NCI-H2227 (cell line): ENCODE measurements around the gene SPDEF.

Experiments used
- DNase-seq: peaks from one replicate; lab custom pipeline; 2025; ENCODE audit not compliant: unreplicated experiment; lab: John Stamatoyannopoulos, UW

SPDEF gene

DNA sequence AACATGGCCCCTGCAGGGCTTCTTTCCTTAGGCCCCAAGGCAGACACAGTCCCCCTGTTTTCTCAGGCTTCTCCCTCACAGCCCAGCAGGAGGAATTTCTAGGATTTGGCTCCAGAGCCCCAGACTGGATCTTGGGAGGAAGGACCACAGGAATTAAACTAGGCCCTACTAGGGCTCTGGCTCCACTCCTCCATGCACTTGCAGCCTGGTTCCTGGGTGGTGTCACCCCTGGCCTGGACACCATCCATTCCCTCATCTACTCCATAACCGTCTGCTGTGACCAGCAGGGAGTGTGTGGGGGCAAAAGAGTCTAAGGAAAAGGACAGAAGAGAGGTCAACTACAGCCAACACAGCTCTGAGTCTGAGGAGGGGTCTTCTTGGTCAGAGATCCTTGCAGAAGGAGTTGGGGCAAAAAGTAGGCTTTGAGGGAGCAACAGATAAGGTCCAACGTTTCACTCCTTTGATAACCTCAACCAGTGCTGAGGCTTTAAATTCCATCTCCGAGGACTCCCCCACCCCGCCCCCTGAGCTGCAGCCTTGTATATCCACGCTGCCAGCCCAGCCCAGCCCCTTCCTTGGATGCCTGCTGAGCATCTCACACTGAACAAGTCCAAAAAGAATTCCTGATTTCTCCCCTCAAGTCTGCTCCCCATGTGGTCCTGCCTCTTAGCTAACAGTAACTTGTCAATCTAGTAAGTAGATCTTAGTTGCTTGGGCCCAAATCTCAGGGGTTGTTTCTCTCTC, 27.9 kb upstream of the SPDEF start:
- no peak for DNase-seq

DNA sequence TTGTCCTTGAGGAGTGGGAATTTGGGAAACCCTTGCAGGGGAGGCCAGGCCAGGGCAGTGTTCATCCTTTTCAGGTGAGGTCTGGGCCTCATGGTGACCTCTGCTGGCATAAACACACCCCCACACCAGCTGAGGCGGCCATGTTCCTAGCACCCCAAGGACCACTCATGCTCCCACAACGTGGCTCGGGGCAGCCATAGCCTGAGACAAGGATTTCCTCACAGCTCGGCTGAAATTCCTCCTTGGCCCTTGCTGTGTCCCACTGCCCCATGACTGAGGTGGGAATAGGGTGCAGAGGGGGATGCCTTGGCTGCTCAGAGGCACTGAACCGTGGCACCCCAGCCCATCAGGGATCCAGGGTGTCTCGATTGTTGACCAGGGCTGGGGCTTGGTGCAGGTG, 27.3 kb upstream of the SPDEF start:
- DNase-seq, result no peak

DNA sequence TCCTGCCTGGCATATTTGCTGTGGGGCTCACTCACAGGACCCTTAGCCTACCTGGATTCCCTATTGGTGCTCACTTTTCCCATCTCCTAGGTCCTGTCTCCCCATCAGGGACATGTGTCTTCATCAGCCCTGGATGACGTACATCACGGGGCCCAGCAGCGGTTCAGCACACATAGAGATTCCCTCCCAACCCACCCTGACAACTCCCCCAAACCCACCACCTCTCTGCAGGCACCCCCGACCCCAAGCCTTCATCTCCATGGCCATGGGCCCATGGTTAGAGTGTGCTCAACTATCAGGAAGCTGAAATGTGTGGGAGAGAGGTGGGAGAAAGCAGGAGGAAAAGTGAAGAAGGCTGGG, 25.4 kb upstream of the SPDEF start:
- DNase-seq, result no peak

DNA sequence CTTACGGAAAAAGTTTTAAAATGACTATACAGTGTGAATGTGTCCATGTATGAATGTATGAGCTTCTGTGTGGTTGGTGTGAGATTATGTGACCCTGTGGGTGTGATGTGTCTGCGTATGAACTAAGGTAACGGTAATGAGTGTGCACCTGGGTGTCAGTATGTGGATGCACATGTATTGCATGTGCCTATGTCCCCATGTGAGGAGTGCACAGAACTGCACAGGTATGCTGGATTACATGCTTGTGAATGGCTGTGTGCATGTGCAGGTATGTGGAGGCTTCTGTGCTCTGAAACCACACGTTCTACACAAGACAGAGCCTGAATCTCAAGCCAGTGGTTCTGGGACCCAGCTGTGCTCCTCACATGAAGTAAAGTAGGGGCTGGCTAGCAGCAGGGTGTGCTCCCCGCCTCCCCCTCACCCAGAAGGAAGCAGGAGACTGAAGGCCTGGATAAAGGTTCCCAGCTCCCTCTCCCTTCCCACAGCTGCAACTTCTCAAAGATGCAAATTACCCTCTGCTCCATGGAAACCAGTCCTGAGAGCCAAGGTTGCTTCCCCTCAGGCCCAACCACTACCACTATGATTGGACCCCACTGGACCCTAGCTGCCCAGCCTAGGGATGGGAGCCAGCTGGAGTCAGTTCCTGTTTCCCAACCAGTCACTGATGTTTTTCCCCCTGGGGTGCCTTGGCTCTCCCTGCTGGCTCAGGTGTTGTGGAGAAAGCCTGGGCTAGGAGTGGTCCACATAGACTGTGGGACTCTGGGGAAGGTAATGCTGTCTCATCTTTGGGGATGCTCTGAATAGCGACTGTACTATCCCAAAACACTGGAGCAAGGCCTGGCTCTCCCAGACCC, 24.8 kb upstream of the SPDEF start:
- DNase-seq, result no peak

DNA sequence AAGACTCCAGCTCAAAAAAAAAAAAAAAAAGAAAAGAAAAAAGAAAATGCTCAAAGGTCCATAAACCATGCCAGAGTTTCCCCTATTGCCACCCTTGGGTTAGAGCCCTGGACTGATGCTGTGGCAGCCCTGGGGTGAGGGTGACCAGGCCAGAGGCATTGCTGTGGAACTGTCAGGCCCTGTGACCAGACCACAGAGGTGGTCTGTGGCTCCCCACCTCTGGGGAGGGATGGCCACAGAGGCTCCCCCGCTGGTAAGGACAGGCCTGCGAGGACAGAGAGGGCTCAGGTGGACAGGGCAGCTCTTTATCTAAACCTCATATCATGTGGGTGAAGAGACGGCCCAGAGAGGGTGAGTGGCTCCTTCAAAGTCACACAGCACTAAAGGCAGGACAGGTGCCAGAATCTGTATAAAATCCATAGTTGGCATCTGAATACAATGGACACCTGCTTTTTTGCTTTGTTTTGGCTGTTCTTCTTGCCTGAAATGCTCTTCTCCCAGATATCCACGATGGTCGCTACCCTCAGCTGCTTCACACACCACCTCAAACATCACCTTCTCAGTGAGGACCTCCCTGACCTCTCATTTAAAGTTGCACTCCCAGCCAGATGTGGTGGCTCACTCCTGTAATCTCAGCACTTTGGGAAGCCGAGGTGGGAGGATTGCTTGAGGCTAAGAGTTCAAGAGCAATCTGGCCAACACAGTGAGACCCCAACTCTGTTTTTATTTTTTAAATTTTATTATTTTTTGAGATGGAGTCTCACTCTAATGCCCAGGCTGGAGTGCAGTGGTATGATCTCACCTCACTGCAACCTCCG, 22.5 kb upstream of the SPDEF start:
- no peak for DNase-seq

DNA sequence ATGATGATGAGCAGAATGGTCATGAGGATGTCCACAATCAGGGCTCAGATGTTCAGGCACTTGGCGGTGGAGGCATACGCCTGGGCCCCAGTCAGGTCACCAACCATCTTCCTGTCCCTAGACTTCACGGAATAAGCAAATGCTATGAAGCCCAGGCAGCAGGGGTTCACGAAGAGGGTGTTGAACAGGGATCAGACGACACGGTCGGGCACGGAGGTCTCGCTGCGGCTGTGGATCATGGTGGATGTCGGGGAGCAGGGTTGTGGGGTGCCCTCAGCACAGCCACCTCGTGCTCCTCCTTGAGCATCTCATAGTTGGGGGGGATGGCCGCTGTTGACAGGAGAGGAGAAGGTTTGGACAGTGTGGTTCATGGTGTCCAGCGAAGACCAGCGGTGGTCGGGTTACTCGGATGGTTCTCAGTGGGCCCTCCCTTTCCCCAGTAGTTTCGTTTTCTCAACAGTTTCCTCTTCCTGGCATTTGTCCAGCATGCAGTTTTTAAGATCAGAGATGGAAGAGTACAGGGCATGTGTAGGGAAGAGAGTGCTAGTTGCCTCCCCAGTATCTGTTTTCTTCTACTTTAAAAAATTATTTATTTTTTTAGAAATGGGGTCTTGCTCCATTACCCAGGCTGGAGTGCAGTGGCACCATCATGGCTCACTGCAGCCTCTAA, 20.3 kb upstream of the SPDEF start:
- no peak for DNase-seq

DNA sequence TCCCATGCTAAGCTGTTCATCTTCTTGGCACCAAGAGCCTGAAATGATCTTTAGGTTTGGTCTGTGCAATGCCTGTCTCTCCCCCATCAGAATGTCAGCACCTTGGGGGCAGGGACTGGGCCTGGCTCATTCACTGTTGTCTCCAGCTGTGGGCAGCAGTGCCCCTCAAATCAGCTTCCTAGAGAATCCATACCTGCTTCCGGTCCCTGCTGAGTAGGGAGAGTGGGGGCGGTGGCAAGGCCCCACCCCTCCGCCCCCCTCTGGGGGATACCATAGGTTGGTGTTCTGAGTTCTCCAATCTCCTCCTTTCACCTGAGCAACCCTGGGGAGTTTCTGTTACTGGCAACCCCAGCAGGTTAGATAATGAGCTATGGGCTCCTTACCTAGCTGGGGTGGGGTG, 19.2 kb upstream of the SPDEF start:
- no peak for DNase-seq

DNA sequence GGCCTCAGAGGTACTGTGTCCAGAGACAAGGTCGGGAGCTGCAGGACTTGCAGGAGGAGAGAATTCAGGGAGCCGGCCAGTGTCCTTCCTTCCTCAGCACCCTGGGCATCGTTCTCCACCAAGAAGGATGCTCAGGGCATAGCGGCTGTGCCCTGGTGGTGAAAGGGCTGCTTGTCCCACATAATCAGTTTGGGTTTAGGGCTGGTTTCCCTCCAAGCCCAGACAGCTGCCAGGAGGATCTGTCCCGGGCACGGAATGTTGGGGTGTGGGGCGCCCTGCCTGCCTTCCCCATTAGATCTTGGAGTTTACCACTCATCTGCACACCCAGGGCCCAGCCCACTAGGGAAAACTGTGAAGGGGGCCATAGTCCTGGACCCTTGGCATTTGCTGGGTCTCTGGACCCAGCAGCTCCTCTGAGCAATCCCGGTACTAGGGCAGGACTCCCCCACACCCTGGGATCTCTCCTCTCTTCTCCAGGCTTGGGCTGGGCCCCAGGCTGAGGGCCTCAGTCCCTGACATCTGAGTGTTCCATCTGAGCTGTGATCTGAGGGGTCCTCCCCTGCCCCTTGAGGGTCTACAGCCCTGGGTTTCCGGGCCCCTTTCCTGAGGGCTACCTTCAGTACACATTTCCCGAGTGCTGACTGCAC, 18.6 kb upstream of the SPDEF start:
- no peak for DNase-seq

DNA sequence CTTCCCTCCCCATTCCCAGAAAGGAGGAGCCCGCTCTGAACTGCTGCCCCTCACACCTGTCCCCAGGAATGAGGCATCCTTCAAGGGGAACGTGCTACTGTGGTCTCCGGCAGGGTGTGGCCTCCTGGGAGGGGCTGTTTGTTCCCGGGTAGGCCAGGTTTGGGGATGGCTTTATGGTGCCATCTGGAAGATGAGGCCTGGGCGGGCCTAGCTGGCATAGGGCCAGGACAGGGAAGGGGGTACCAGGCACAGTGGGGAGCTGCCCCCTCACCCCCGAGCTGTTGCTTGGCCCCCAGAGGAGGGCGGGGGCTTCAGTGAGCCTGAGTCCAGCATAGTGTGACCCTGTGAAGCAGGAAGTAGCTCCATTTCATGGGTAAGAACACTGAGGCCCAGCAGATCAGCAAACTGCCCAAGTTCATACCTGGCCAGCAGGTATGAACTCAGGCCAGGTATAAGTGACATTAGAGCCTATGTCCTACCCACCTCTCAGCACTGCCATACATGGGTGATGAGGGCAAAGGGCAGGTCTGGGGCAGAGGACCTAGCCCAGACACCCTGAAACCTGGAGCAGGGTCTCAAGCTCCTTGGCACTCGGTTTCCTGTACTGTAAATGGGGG, 17.5 kb upstream of the SPDEF start:
- no peak for DNase-seq

DNA sequence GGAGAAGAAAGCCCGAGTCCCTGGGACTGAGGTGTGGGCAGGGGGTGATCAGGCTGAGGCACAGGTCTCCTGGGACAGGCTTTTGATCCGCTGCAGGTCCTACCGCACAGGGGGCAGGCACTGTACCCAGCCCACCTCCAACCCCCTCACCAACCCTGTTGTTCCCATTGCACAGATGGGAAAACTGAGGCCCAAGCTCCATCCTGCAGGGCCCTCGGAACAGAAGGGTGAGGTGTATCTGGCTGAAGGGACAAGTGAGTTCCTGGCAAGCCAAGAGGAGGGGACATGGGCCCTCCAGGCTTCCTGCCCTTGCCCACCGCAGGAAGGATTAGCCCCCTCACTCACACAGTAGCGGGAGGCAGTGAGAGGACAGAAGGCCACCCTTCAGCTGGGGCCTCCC, 16.5 kb upstream of the SPDEF start:
- DNase-seq, result no peak

DNA sequence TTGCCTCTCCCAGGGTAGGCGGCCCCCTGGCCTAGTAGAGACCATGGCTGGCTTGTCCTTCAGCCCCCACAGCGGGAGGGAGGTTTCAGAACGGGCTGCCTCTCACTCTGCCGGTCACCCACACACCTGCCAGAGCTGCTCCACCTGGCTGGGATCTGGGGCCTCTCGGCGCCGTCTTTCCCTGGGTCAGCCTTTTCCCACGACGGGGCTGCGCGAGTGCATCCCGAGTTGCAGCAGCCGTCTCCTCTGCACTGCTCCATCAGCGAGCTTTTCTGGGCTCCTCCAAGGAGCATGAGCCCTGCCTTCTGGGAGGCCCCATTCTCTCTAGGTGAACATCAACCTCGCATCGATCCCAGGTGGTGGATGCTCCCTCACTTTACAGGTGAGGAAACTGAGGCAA, 15.9 kb upstream of the SPDEF start:
- no peak for DNase-seq

DNA sequence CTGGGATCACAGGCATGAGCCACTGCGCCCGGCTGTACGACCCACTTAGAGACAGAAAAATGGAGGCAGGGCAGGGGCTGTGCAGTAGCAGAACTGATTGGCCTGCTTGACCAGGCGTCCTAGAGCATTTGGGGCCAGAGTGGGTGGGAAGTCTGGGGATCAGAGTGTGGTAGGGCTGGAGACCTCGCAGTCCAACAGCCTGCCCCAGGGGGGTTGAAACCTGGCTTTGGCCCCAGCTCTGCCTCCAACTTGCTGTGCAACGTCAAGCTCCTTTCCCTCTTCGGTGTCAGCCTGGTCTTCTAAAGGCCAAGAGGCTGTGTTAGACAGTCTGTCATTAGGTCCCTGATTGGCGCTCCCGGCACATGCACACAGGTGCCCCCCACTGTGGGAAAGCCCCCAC, 15.3 kb upstream of the SPDEF start:
- no peak for DNase-seq

DNA sequence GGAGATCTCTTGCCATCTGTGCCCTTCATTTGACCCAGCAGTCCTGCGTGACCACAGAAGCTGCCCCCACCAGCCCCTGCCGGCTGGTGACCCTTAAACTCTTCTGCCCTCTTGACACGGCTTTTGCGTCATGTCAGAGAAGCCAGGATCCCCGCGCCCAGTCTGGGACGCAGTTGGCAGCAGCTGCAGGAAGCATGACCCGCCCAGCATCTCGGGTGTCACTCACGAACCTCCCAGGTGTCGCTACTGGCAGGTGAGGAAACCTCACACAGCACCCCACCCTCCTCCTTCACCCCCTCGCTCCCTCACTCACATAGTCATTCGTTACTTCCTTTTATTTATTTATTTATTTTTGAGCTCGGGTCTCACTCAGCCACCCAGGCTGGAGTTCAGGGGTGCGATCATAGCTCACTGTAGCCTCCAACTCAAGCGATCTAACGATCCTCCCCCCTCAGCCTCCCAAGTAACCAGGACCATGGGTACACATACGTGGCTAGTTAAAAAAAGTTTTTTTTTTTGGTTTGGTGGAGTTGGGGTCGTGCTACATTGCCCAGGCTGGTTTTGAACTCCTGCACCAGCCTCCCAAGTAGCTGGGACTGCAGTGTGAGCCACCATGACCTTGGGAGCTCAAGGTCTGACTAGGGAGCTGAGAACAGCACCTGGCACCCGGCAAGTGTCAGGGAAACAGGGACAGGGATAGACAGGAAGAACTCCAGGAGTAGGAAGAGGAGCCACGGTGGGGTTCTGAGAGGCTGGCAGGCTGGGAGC, 14.1 kb upstream of the SPDEF start:
- DNase-seq, result no peak

DNA sequence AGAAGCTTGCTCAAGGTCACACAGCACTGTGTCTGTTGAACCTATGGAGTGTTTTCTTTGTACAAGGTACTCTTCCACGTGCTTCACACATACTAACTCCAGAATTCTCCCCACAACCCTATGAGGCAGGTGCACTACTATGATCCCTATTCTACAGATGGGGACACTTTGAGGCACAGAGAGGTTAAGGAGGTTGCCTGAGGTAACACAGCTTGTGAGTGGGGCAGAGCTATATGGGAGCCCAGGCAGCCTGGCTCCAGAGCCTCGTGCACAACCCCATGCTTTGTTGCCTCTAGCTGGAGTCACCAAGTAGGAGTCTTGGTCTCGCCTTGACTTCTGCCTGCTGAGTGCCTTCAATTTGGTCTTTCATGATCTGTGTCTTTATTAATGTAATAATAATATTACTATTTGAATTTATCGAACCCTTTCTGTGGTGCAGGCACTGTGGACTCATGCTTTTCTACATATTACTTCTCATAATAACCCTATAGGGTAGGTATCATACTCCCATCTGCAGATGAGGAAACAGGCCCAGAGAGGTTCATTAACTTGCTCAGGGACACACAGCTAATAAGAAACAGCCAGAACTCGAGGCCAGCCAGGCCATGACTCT, 13.3 kb upstream of the SPDEF start:
- no peak for DNase-seq

DNA sequence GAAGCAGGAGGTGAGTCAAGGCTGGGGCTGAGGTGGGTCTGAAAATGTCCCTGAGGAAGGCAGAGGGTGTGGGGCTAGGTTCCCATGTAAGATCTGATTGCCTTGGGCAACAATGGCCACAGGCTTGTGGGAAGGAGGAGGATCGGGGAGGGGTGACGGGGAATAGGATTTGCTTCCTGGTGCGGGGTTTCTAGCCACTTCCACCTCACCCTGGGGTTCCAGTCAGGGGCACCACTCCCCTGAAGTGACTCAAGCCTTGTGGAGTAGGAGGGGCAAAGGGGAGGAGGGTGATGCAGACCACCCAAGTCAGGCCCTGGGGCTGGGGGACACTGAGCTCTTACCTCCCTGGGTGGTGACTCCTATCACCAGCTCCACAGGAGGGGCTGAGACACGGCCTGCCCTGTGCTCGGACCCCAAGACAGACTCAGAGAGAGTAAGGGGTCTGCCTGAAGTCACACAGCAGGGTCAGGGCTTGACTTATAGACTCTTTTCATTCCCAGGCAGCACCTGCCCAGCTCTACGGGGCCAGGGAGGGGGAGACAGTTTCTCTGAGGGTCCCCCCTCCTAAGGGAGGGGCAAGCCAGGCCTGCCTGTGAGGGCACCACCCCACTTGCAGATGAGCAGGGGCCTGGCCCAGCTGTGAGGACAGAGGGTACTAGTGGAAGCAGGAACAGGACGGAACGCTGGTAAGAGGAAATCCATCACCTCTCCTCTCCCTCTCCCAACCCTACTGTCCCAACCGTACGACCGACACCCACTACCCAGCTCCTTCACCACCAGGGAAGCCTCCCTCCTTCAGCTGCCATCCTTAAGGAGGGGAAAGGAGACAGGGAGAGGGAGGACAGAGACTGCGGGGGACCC, 12.4 kb upstream of the SPDEF start:
- DNase-seq, result no peak

DNA sequence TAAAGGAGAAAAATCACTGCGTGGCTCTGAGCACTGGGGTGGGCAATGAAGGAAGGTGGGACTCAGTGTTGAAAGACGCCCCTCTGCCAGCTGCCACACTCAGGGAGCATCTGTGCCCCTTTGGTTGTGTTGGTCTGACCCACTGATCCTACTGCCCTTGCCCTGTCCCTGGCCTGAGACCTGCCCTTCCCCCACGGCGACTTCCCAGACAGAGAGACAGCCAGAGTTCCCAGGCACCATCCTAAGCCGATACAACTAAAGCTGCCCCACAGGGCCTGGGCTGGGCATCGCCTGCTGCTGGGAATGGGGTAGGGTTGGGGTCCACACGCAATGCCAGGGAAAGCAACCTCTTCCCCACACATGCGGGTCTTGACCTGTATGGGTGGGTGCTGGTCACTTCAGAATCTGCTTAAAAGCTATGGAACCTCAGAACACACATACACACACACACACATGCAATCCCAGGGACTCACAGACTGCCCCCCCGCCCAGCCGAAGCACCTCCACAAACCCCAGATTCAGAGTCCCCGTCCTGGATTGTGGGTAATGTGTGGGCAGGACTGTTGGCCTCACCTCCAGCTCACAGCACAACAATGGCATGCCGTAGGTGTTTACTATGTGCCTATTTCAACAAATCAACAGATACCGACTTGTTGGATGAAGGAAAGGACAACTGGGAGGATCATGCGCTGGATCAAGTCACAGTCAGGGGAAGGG, 10.9 kb upstream of the SPDEF start:
- no peak for DNase-seq

DNA sequence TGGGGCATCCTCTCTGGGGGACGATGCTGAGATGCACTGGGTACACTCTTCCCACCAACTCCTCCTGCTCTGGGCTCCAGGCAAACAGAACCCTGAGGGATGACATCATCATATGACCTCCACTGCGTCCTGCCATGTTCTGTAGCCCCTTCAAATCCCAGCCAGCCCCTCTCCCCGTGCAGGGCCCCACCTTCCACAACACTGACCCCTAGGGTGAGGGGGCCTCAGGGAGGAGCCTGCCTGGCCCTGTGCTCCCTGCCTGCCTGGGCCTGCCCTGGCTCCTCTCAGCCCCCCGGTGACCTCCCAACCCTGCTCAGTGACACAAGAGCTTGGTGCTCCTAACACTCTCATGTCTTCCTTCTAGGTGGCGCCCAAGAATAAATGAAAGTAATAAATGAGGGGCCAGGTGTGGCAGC, 9.6 kb upstream of the SPDEF start:
- DNase-seq, result no peak

DNA sequence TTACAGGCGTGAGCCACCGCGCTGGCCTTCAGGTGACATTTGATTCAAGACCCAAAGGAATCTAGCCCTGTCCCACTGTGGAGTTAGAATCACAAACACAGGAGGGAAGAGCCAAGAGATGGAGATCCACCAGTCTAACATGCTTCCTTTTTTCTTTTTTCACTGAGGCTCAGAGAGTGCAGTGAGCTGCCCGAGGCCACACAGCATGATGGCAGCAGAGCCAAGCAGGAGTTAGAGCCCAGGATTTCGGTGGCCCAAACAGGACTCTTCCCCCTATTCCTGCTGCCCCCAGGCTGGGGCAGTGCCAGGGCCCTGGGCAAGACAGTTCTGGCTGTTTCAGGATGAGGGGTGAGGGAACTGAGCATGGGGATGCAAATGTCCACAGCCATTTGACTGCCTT, 8.1 kb upstream of the SPDEF start:
- DNase-seq, result no peak
